HG03521 (cell line): ENCODE data around the gene GPER1.
A peak's percentile ranks its signal among the peaks of the same experiment; 100 is the strongest.

Experiments used
- ATAC-seq: cut with Tn5 transposase; IDR thresholded peaks from one replicate; pipeline ENCODE4 v1.9.1; 2021; ENCODE audit warnings: mild to moderate bottlenecking, moderate library complexity; ENCODE audit not compliant: unreplicated experiment

GPER1 gene

GRCh38 chr7:1086588-1087464 is 1.1 kb upstream of the GPER1 start:
- peak; percentile 54 for ATAC-seq

- ATAC-seq = no peak
Observed at GRCh38 chr7:1087465-1087814, 473 bp upstream of the GPER1 start.

- no peak for ATAC-seq
Observed at GRCh38 chr7:1090236-1090635, 2.3 kb downstream of the GPER1 start.

DNA sequence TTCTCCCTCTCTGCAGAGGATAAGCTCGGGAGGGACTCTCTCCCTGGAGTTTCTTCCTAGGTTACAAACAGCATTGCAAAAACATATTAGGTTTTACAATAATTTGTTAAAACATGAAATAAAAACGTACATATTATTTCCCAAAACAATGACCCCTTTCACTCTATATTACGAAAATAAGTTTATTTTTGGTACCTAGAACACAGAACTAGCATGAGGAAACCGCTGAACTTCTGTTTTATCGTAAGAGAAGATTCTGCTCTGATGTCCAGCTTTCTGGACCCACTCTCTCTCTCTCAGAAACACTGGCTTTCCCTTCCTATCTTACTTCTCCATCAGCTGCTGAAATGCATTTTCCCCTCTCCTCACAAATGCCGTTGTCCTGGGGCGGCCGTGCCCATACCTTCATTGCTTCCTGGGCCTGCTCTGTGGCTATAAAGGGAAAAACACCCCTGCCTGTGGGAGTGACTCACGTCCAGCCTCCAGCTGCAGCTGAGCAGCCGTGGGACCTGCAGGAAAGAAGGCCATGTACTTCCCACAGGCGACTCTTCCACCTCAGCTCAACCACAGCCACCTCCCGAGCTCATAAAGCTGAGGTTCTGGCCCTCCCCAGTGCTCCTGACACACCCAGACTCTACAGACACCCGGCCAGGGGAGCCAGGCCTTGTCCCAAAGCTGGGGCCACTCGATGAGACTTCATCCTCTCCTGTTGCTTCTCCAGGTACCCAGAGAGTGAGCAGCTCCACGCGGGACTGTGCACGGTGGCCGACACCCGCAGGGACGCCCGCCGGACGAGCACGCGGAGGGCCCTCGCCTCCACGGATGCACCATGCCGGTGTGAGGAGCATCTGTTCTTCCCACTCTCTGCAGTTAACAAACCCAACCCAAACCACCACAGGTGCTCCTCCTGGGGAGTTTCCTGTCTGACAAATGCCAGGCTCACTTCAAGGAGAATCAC is 3.1 kb downstream of the GPER1 start:
- no peak for ATAC-seq

- ATAC-seq = no peak
Observed at GRCh38 chr7:1091644-1092027, 3.7 kb downstream of the GPER1 start.

DNA sequence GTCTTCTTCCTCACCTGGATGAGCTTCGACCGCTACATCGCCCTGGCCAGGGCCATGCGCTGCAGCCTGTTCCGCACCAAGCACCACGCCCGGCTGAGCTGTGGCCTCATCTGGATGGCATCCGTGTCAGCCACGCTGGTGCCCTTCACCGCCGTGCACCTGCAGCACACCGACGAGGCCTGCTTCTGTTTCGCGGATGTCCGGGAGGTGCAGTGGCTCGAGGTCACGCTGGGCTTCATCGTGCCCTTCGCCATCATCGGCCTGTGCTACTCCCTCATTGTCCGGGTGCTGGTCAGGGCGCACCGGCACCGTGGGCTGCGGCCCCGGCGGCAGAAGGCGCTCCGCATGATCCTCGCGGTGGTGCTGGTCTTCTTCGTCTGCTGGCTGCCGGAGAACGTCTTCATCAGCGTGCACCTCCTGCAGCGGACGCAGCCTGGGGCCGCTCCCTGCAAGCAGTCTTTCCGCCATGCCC is 4.3 kb downstream of the GPER1 start:
- ATAC-seq = no peak

- no peak for ATAC-seq
Observed at GRCh38 chr7:1092806-1093501, 5.0 kb downstream of the GPER1 start.

DNA sequence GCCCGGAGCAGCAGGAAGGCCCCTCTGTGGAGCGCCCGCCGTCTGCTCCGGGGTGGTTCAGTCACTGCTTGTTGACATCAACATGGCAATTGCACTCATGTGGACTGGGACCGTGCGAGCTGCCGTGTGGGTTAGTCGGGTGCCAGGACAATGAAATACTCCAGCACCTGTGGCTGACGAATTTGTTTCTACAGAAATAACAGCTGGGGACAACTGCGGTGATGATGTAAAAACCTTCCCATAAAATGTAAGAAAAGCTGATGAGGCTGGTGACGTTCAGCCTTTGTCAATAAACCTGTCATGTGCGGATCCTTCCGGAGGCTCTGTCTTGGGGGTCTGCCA is 5.6 kb downstream of the GPER1 start:
- ATAC-seq = no peak

DNA sequence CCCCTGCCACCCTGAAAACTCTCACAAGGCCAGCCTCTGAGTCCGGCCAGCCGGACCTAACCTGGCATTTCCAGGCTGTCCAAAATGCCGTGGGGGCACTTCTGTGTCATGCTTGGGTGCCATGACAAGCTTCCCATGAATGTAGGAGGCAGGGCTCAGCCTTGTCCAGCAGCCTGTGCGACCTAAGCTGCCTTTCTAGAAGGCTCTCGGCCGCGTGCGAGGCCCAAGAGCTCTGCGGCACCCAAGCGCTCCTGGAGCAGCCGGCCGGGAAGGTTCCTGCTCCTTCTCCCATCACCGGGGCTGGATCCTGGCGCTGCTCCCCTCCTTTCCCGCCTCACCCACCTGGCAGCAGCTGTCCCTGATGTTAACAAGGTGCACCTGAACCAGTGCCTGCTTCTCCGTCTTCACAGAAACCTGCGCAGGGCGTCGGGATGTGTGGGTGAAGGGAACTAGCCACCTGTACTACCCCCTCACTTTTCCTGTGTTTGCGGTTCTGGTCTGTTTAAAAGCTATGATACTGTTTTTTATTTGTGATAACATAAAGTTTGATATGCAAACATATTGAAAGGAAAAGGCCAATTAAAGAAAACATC is 6.1 kb downstream of the GPER1 start:
- no peak for ATAC-seq

- ATAC-seq = no peak
Observed at GRCh38 chr7:1094870-1095269, 7.0 kb downstream of the GPER1 start.

DNA sequence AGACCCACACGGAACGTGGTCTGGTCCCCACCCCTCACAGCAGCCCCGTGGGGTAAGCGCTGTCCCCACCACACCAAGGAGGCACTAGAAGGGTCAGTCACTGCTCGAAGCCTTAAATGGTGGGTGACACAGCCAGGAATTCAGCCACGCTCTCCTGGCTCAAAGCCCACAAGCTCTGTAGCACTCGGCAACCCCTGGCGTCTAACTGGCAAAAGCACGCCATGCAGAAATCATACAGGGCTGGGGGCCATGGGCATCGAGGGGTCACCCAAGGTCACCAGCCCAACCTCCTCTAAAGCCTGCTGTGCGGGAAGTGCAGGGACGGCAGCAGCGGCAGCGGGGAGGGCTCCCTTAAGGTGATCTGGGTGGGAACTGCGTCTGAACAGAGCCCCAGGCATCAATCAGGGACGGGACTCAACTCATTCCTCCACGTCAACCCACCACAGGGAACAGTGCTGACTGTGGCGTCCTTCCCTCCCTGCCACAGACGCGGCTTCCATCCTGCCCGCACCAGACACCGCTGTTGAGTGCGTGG is 7.8 kb downstream of the GPER1 start:
- ATAC-seq = no peak

- no peak for ATAC-seq
Observed at GRCh38 chr7:1096156-1097119, 8.5 kb downstream of the GPER1 start.

DNA sequence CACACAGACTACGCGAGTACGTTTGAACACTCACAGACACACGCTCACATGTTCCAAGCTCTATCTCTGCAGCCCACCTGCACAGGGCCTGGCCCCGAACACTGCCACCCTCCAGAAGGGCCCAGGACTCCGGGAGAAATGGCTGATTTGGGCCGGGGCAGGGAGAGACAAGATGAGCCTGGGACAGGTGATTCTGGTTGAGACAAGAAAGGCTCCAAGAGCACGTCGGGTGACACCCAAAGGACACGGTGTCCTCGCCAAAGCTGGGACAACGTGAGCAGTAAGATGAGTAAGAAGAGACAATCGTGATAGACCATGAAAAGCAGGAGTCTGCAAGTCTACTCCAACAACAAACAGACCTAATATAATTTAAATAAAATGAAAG is 9.2 kb downstream of the GPER1 start:
- no peak for ATAC-seq

DNA sequence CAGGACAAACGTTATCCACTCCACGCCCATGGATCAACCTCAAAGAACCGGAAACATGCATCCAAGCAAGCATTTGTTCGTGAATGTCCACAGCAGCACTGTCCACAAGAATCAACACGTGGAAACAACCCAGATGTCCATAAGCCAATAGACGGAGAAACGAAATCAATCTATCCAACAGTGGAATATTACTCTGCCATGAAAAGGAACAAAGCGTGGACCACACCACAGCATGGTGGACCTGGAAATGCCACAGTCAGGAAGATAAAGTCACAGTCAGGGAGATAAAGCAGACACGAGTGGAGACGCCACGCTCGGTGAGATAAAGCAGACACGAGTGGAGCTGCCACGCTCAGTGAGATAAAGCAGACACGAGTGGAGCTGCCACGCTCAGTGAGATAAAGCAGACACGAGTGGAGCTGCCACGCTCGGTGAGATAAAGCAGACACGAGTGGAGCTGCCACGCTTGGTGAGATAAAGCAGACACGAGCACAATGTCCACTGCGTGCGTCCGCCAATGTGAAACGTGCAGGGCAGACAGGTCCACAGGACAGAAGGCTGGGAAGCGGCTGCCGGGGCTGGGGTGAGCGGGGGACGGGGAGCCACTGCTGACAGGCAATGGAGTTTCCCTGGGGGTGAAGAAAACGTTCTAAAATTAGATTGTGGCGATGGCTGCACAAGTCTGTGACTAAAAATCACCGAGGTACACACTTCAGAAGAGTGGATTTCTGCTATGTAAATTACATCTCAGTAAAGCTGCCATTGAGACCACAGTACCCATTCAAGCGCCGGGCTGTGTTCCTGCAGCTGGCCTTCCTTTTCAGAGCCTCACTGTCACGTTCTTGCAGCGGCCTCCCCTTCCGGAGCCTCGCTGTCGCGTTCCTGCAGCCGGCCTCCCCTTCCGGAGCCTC is 10.6 kb downstream of the GPER1 start:
- no peak for ATAC-seq

DNA sequence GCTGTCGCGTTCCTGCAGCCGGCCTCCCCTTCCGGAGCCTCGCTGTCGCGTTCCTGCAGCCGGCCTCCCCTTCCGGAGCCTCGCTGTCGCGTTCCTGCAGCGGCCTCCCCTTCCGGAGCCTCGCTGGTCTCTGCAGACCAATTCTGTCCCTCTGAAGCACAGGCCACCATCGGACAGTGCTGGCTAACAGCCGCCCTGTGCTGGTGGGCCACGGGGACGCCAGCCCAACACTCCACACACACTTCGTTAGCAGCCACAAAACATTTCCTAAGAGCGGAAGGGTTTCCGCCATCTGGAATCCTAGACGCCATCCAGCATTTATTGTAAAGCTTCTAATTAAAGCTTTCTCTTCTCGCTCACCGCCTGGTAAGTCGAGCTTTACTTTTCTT is 11.2 kb downstream of the GPER1 start:
- ATAC-seq = no peak

- no peak for ATAC-seq
Observed at GRCh38 chr7:1099637-1100036, 11.7 kb downstream of the GPER1 start.

GRCh38 chr7:1100386-1100785 is 12.5 kb downstream of the GPER1 start:
- ATAC-seq = no peak

DNA sequence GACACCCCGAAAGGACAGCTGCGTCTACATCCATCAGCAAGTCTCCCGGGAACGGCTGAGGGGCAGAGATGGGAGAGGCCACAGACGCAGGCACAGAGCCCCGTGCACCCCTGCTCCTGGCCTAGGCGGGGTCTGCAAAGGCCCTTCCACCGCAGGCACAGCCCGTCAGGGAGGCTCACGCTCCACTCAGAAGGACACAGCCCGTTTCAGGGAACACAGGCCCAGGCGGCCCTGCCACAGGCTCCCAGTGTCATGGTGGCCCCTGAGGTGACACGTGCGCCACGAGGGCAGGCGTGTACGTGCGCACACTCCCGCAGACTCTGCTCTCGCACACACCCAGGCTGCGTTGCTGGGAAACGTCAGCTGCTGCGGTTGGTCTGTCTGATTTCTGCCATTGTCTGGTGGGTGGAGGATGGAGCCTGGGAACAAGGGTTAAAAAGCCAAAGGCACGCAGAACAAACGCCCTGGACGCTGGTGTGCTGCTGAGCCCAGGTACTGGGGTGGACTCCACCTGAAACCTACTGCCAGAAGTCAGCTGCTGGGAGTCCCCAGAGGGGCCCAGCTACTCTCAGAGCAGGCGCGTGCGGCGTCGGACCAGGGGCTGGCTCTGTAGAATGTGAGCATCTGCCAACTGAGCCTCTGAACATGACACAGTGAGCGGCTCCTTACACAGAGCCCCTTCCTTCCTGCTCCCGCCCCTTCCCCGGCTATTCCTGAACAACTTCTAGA is 13.1 kb downstream of the GPER1 start:
- no peak for ATAC-seq
